ENCODE measurements around the gene BCLAF3.

The BCLAF3 gene

DNA sequence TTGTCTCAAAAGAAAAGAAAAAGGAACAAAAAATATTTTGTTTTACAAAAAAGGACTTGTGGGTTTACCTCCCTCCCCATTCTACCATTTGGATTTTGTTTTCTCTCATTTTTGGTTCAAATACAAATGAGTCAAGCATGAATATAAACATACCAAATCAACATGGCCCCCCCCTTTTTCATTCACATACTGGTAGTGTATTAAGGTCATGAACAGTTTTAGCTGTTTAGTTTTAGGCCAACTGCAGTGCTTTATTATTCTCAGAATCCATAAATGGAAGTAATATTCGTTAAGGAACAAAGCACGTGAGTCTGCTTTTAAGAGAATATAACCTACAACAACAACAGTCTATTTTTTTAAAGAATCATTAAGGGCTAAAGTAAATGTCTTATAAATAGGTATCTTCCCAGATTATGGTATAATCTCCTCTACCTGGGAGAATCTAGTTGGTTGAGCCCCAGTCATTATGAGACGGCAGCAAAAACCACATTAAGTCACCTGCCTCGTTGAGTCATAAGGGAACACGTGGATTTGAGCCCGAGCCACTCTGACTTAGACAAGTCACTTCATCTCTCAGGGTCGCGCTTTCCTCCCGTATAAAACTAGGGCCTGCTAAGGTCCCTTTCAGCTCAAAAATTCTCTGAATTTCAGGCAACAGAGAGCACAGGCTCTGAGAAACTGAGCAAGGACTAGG lies 26.7 kb downstream of the BCLAF3 start:
- DNase-seq = no peak

DNA sequence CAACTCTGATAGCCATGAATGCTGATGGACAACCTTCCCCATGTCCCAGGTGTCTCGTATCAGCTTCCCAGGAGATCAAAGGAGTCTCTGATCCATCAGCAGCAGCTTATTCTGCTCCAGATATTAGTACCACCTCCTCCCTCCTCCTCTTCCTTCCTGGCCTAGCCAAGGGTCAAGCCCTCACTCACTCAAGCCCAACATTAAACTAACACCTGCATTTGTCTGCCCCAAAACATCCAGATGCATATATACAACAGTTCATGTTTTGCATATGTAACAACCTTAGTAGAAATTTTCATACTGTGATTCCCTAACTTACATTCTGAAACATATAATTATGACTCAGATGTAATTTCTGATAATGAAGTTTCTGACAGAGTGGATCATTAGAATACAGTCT lies 29.9 kb downstream of the BCLAF3 start:
- no peak for DNase-seq

DNA sequence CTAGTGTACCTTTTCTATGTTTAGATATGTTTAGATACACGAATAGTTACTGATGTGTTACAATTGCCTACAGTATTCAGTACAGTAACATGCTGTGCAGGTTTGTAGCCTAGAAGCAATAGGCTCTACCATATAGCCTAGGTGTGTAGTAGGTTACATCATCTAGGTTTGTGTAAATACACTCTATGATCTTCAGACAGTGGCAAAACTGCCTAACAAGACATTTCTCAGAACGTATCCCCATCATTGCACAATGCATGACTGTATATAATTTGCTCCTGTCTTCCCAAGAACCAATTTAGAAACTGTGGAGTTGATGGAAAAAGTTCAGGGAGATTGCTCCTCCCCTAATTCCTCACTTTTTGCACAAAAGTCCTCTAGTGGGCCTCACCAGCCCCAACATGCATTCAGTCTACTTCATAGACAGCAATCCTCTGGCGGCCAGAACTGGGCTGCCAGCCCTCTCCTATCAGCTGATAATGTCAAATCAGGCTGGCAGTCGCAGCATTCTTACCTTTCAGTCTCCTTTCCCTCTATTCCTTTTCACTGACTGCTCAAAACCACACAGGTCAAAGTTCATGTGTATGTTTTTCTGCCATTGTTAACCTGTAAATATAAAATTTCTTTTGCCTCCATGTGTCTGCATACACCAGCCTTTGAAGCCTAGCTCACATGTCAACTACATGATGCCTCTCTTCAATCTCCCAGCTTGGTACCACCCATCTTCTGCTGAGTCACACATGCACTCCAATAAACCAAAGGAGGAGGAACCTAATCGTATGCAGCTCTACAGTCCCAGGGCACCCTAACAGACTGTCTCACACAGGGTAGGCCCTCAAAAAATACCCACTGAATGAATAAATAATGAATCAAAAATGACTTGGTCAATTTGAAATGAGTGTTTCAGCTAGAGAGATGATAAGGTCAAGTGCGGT lies 32.0 kb downstream of the BCLAF3 start:
- no peak for DNase-seq

DNA sequence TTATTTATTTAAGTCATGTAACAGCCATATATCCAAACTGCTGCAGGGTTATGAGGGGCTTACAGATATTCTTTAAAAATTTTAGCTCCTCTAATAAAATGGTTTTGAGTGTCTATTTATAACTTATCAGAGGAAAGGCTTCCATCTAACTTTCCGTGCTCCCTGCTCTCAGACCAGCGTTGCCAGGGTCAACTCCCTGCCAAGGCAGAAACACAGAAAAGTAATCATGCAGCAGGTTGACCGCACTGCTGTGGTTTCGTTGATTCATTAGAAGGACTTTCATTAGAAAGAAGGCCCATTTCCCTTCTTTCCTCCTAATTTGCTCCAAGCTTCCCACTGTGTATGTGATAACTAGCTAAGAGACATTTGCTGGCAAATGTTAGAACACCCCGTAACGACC lies 33.9 kb downstream of the BCLAF3 start:
- DNase-seq = no peak

DNA sequence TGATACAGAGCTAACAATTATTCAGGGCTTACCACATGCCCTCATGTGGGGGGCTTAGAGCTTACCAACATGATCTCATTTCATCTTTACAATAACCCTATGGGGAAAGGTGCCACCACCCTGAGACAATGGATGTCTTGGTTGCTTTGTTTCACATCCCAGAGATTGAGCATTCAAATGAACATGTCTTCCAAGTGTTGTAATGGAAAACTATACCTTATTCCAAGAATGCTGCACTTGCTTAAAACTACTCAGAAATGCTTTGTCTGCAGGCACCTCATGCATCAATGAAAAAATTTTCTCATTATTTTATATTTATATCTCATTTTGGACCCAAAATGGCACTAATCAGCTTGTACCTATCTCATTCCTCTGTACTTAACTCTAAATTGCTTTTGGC lies 34.6 kb downstream of the BCLAF3 start:
- no peak for DNase-seq

DNA sequence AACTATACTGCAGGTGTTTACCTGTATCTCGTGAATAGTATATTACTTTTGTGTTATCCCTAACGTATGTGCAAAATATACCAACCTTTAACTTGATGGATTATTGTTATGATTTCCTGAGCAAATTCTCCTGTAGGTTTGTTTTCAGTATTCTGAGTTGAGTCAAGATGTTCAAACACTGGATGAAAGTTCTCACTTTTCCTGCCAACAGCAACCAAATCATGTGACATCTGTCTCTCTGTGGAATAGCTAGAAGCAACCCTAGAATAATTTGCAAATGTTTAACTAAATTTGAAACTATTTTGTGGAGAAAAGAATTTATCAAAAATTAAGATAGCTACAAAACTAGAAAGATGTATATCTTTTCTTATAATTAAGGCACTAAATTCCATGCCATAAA lies 35.6 kb downstream of the BCLAF3 start:
- DNase-seq = no peak

DNA sequence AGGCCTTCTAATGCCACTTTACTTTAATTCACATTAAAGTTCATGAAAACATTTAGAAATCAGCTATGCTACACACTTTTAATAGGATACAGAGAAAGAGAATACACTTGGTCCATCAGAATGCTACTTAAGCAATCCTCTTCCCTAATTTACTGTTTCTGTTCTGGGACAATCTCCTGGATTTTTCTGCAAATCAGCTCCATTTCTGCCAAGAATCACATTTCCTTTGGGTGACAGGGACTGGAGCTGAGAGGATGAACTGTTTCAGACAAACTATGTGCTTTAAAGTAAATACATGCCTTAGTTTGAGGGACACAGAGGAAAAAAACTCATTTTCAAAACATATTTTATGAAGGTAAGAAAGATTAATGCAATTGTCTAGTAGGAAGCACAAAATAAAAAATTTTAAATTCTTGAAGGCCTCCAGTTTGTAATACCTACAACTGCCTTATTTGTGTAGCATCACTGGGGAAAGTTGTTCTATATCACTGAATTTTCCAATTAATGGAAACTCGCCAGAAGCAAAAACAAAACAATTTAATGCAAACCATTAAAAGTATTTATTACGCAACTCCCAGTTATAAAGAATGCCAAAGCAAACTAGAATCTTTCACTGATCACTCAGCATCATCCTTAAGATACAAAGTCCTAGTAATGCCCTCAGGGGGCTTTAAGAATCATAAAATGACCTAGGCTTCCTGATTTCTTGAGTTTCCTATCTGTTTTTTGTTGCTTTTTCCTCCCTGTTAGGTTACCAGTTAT lies 36.3 kb downstream of the BCLAF3 start:
- no peak for DNase-seq

DNA sequence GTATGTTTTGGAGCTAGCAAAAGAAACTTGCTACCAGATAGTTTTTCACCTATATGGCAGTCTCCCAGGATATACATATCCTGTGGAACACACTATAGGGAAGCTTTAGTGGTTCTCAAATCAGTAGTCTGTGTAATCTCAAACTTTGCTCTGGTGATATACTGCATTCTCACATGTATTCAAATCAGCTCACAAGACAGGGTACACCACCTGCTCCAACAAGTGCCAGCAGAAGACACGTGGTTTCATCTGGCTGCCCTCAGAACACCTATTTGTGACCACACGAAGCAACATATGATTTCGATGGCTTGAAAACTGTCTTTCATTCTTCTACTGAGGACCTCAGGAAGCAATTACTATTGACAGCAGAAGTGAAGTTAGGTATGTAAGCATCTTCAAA lies 37.7 kb downstream of the BCLAF3 start:
- DNase-seq = no peak

DNA sequence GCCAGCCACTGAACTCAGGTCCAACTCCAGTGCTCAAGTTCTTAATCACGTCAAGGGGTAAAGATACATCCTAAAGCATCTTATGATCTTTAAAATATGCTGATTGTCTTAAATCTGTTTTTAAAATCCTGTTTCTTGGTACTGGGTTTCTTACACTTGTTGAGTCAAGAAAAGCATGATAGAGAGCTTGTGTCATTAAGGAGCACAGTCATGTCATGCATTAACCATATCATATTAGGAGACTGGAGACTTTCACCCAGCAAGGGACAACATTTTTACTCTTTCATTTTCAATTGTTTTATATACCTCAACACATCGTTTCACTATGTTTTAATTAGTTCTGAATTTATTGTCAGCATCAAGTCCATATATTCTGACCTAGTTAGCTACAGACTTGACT lies 41.5 kb downstream of the BCLAF3 start:
- DNase-seq = no peak

DNA sequence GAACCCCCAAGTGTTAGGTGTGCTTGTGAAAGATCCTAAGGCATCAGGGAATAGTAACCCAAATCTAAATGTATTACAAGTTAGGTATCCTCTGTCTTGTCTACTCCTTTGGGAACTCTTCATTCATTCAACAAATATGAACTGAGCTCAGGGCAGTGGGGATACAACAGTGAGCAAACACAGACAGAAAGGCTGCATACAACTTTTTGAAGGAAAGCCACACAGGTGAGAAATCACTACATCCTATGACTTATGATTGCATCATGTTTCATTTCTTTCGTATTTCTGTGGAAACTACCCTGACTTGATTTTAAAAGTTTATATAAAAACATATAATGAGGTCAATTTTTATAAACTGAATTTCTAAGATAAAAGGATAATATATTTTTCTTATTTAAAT lies 43.2 kb downstream of the BCLAF3 start:
- DNase-seq = no peak

All from inflammatory macrophage treated with lipopolysaccharide for 4 hours (primary cell).